AG08396 (cell line): ENCODE measurements around the gene SLC12A4.
"Not testable (repeated sequence)": the region's sequence is repeated elsewhere in the genome, so short reads cannot be mapped to it uniquely, and the experiment has no call there.

Experiments
- DNase-seq: peaks from one replicate; pipeline ENCODE4 v3.0.0; 2012; ENCODE audit warnings: low spot score, mixed read lengths

SLC12A4 gene

DNA sequence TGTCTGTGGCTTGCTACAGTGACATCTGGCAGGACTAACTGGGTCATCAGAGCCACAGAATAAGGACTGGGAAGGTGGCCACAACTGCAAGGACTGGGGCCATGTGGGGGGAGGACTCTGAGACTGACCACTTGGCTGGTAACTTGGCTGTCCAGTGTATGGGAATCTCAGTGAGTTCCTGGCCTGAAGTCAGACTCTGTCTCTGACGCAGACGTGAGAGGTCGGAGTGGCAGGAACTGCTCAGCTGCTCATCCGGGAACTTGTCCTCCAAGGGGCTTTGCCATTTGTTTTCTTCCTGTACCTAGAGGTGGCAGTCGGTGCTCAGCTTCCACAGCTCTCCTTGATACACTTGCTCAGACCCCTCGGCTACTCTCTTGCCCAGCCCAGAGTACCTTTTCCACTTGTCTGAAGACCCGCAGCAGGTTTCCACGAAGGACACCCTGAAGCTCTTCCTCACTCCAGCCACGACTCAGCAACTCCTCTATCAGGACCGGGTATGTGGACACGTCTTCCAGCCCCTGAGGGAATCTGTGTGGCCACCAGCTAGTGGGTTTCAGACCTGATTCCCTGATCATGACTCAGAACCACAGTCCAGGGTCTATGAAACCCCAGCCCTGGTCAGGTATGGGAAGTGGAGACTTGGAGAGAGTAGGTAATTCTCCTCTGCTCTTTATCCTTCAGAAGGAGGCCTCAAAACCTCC is 19.2 kb upstream of the SLC12A4 start:
- no peak for DNase-seq

- DNase-seq, result no peak
These were observed 18.5 kb upstream of the SLC12A4 start for GRCh38 chr16:67986949-67987348.

DNA sequence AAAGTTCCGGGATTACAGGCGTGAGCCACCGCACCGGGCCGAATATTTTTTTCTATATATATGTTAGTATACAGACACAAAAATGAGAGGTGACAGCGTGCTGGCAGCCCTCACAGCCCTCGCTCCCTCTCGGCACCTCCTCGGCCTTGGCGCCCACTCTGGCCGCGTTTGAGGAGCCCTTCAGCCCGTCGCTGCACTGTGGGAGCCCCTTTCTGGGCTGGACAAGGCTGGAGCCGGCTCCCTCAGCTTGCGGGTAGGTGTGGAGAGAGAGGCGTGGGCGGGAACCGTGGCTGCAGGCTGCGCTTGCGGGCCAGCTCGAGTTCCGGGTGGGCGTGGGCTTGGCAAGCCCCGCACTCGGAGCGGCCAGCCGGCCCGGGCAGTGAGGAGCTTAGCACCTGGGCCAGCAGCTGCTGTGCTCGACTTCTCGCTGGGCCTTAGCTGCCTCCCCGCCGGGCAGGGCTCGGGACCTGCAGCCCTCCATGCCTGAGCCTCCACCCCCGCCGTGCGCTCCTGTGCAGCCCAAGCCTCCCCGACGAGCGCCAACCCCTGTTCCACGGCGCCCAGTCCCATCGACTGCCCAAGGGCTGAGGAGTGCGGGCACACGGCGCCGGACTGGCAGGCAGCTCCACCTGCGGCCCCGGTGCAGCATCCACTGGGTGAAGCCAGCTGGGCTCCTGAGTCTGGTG is 13.7 kb upstream of the SLC12A4 start:
- DNase-seq, result no peak

- DNase-seq, result no peak
These were observed 11.7 kb upstream of the SLC12A4 start, which contains the start of gene DPEP3 for GRCh38 chr16:67979955-67980678. DPEP3 (minus strand) TSS chr16:67980499; CDS start chr16:67980380, 119 bp downstream.

- DNase-seq, result no peak
These were observed 9.2 kb upstream of the SLC12A4 start for GRCh38 chr16:67977469-67978227.

GRCh38 chr16:67977005-67977404 is 8.6 kb upstream of the SLC12A4 start:
- no peak for DNase-seq

DNA sequence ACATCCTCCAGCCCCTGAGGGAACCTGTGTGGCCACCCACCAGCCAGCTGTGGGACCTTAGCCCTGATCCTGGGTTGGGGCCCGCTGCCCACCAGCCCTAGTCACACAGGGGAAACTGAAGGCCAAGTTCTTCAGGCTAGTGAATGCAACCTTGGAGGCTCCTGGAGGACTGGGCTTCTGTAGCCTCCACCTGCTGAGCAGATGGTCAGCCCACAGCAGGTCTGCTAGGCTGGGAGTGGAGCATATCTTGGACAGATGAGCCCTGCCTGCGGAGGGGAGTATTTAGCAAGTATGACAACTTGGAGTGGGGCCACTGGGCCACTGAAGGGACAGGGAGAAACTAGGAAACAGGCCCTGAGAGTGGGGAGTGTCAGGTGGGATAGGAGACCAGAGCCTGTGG is 7.8 kb upstream of the SLC12A4 start:
- DNase-seq, result no peak

DNA sequence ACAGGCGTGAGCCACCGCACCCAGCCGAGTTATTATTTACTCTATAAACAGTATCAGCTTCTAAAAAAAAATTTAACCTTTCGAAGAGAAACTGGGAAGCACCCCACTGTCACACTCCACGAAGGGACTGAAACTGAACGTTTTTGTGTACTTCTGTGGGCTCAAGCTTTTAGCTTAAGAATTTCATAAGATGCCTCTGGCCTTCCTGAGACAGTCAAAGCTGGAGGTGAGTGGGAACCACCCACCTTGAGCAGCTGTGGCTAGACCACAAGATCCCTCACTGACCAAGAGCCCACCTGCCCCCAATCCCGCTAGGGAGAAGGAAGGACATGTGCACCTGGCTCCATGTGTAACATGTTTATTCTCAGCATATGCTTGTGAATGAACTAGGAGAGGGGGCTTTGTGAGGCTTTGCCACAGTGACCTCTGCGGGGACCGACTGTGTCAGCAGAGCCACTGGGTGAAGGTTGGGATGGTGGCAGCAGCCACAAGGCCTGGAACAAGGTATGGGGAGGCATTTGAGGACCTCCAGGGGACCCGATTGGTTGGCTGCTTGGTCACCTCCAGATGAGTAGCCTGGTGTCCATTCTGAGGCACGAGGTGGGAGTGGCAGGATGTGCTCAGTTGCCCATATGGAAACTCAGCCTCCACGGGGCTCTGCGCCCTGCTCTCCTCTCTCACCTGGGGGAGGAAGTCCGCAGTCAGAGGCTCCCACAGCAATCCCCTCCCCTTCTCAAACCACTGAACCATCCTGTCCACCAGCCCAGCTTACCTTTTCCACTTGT is 7.1 kb upstream of the SLC12A4 start:
- no peak for DNase-seq

GRCh38 chr16:67972285-67972684 is 3.8 kb upstream of the SLC12A4 start:
- not testable (repeated sequence) for DNase-seq

- DNase-seq, result no peak
These were observed 2.7 kb upstream of the SLC12A4 start for GRCh38 chr16:67971111-67971510.

DNA sequence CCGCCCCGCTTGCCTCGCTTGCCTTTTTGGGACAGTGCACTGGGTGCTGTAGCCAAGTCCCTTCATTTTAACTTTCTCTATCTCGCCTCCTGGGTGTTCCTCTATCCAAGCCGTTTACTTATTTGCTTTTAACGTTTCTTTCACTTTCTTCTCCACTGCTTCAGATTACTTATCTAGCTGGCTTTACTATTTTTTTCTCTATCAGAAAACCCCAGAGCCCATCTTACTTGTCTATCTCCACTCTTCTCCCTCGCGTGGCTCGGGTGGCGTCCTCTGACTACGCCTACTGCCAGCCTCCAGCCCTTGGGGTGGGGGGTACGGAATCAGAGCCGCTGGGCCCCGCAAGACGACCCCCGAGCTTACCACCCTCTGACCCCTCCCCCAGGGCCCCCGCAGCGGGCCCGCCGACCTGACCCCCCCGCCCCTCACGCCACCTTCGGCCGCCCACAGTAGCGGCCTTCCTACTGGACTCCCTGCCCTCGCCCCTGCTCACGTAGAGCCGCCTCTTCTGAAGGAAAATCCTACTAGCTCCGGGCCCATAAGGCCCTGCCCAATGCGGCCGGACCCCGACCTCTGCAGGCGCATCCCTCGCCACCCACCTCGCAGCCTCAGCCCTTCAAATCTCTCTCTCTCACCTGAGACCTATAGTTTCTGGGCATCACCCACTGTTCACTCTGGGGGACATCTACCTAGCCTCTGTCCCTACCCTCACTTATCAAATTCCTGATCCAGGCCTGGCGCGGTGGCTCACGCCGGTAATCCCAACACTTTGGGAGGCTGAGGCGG is 1.0 kb upstream of the SLC12A4 start:
- DNase-seq, result no peak

GRCh38 chr16:67967958-67968399 is 458 bp downstream of the SLC12A4 start:
- peak; percentile 81 for DNase-seq

GRCh38 chr16:67967183-67967957 is 1.1 kb downstream of the SLC12A4 start:
- DNase-seq, result no peak

GRCh38 chr16:67966549-67967182 is 1.8 kb downstream of the SLC12A4 start:
- peak; percentile 80 for DNase-seq

DNA sequence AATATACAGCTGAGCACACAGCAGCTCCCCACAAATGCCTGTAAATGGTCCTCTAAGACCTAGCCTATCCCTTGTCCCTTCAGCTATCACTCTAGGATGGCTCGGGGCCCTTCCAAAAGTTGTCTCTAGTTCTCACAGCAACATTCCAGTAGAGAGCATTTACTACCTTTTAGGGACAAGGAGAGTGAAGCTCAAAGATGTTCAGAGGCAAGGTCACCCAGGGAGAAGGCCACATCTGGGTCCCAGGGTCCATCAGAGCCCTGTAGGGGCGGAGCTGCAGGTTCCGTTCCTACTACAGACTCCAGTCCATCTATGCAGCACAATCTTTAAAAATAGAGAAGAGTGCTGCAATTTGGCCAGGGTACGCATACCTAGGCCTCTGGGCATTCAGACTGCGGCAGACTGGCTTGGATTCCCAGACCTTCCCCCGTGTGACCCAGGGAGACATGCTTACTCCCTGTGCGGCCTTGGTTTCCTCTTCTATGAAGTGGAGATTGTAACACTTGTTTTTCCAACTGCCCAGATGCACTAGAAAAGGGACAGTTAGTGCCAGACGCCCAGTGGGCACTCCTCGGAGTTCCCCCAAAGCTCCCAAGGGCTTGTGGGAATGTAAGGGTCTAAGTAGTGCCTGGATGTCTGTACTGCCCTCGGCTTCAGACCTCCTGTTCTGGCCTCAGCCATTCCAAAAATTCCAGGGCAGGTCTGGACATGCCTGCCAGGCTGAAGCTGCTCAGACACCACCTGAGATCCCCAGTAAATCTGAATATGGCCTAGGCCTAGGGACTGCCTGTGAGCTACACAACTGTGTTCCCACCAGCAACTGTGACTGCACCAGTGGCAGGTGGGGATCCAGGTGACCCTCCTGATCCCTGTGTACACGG is 2.5 kb downstream of the SLC12A4 start:
- DNase-seq, result no peak

GRCh38 chr16:67964477-67965131 is 3.8 kb downstream of the SLC12A4 start:
- no peak for DNase-seq

GRCh38 chr16:67963662-67964321 is 4.6 kb downstream of the SLC12A4 start:
- no peak for DNase-seq
